Gastroesophageal sphincter (tissue), 2 donors: ENCODE data around the gene AGO3.

Source experiments
- POLR2A ChIP-seq, 2 donors: fragments of 450-650 bp; IDR thresholded peaks; one replicate each; pipeline ENCODE4 v1.6.1; 2017; ENCODE audit warnings: antibody characterized with exemption in 2 of 2, mild to moderate bottlenecking in 2 of 2, moderate library complexity in 1 of 2
- POLR2AphosphoS5 ChIP-seq: sonication (generic); formaldehyde crosslinking; IDR thresholded peaks from one replicate; pipeline ENCODE4 v1.6.1; 2017; ENCODE audit warnings: antibody characterized with exemption

DNA sequence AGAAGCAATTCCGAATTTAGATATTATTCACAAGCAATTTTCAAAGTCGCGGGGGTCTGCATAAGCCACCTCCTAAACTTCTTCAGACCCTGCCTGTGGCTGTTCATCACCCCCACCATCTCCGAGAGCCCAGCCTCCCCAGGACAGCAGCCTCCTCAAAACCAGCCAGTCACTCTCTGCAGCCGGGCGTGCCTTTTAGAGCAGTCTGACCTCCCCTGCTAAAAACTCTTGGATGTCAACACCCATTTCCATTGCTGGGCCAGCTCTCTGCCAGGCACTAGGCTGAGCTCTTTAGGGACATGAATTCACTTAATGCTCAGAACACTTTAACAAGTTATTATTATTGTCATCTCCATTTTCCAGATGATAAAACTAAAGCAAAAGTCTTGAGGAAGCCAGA lies 169.5 kb downstream of the AGO3 start:
- TF ChIP-seq POLR2A (IDR thresholded peaks at IDR 0.05) (no peak), POLR2AphosphoS5 (no peak)
